GF-D8 (cell line): Measurements from ENCODE around the gene ERBB3.

Experiments used
- DNase-seq: peaks from one replicate; lab custom pipeline; 2025; lab: John Stamatoyannopoulos, UW

The ERBB3 gene

DNA sequence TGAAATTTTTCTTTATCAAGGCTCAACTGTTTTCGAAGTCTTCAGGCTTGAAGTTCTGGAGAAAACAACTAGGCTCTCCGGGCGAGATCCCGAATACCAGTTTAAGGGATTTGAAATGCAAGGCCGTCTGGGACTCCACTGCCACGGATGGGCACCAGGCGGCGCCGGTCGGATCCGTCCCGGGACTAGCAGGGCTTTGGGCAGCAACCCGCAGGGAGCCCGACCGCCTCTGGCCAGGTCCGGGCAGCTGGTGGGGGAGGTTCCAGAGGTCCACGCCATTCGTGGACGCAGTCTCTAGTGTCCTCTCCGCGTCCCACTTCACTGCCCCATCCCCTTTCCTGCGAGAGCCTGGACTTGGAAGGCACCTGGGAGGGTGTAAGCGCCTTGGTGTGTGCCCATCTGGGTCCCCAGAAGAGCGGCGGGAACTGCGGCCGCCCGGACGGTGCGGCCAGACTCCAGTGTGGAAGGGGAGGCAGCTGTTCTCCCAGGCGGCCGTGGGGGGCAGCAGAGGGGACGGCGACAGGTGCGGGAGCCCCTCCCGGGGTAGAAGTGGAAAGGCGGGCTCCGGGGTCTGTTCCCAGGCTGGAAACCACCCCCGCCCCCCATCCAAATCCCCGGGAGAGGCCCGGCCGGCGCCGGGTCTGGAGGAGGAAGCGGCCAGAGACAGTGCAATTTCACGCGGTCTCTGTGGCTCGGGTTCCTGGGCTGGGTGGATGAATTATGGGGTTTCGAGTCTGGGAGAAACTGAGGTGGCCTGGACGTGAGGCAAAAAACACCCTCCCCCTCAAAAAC lies 838 bp upstream of the ERBB3 start:
- no peak for DNase-seq

DNA sequence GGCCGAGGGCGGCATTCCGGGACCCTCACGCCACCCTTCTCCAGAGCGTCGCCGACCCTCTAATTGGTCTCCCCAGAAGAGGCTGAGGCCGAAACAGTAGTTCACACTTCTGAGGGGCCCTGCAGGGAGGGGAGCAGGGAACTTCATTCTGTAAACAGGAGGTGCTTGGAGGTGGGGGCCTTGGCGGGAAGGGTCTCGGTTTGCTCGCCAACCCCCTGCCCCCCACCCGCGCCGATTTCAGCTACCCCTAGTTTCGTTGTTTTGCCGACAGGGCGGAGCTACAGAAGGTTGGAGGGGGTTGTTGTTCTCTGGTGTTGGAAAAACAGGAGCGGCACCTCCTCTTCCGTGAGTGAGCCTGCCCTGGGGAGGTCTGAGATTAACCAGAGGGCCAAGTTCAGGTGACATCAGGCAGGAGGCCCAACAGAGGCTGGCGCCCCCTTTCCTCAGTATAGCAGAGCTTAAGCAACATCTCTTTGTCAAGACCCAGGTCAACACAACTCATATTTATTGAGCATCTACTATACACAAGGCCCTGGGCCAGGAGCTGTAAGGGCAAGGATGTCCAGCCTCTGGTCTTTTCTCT lies 682 bp downstream of the ERBB3 start:
- no peak for DNase-seq

DNA sequence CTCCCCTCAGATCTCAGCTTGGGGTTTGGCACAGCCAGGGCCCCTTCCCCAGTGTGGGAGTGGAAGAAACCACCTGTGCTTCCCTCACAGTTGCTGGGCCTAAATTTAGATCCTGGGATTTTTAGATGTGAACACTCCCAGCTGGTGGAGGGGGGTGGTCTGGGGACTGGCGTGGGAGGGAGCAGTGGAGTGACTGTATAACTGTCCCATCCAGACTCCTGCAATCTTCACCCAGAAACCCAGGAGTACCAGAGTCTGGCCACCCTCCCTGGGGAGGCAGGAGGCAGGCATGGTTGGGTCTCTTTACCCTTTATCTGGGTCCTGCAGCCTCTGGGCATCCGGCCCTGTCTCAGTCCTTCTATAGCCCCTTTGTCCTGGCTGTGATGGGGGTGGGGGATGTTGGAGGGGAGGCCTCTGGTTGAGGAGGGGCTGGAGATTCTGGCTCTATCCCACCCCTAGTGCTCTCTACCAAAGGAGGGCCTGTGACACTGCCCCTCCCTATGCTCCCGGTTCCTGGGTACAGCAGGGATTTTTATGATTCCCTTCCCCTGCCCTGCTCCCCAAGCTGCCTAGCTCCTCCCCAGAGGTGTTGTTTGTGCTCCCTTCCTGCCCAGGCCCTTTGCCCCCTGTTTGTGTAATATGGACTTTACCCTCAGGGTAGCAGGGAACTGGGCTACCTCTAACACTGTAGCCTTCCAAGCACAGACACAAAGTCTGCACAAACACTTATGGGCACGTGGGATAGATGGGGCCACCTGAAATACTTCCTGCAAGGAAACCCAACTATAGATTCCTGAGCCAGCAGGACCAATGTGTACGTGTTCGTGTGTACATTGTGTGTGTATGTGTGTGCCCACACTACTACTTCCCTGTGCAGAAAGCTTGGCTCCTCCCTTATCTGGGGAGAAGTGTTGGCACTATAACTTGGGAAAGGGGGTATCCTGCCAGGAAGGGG lies 1.7 kb downstream of the ERBB3 start:
- DNase-seq: no peak

DNA sequence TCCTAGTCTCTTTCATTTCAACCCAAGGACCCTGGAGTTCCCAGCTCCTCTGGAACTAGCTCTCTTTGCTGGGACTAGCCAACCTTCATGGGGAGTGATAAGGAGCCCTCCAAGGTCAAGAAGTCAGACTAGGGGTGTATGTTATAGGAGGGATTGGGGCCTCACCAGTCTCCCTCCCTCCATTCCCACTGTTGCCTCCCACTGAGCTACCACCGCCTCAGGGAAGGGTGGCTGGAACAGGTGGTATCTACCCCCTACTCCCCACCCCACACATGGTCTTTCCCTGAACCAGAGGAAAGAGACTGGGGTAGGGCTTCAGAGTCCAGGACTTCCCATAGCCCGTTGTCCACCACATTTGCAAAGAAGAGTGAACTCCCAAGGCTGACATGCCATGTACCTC lies 2.4 kb downstream of the ERBB3 start:
- no peak for DNase-seq

DNA sequence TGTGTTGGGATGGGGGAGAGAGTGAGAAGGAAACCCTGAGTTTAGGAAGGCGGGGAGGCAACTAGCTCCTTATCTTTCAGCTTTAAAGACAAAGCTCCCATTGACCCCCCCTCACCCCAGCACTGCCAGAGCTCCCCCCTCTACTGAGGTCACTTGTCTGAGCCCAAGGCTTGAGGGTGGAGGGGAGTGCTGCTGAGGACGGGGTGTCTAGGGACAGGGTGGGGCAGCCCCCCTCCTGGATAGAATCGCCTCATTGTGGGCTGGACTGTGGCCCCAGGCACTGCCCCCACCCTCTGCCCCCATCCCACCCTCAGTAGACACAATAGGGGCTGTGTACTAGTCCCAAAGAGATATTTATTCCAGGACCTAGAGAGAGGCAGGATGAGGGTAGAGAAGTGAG lies 3.0 kb downstream of the ERBB3 start:
- DNase-seq: no peak

DNA sequence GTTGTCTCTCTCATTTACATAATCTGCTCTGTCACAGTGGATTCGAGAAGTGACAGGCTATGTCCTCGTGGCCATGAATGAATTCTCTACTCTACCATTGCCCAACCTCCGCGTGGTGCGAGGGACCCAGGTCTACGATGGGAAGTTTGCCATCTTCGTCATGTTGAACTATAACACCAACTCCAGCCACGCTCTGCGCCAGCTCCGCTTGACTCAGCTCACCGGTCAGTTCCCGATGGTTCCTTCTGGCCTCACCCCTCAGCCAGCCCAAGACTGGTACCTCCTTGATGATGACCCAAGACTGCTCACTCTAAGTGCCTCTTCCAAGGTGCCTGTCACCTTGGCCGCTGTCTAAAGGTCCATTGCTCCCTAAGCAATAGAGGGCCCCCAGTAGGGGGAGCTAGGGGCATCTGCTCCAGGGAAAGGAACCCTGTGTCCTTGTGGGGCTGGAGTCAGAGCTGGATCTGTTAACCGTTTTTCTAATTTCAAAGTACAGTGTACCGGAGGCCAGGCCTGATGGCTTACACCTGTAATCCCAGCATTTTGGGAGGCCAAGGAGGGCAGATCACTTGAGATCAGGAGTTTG lies 5.1 kb downstream of the ERBB3 start:
- peak; percentile 4 for DNase-seq

DNA sequence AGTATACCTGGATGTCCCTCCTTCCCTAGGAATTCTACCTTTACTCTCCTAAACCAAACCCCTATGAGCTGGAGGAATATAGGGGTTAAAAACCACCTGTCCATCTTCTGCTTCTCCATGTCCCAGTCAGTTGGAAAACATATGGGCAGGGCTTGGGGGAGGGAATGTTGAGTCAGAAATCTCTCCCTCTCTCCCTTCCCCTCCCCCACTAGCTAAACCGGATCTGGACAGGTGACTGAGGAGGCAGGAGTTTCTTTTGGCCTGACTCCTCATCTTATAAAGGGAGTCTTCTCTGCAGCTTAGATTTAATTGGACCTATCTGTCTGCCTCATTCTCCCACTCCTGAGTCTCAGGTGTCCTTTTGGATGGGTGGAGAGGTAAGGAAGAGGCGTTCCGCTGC lies 6.1 kb downstream of the ERBB3 start:
- no peak for DNase-seq

DNA sequence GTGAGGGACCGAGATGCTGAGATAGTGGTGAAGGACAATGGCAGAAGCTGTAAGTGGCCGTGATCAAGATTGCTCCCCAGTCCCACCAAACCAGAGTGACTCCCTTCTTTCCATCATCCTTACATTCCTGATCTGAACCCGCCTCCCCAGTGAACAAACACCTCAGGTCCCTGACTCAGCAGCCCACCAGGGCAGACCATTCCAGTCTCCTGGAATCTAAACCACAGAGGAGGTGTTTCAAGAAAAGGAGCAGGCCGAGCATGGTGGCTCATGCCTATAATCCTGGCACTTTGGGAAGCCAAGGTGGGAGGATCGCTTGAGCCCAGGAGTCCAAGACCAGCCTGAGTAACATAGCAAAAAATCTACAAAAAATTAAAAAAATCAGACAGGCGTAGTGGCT lies 6.6 kb downstream of the ERBB3 start:
- no peak for DNase-seq

DNA sequence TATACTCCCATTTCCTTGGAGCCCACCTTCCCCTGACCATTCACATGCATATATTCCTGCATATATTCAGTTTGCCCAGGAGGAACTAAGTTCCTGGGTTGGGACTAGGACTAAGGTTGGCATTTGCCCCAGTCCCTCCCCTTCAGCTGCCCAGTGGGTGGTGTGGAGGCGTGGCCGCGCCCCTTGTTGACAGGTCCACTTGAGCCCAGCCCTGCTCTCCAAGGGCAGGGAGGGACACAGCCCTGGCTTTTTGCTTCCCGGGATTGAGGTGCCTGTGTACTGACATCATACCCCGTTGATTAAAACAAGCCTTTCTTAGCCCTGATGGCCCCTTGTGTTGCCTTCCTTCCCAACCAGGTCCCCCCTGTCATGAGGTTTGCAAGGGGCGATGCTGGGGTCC lies 7.3 kb downstream of the ERBB3 start:
- DNase-seq: no peak

DNA sequence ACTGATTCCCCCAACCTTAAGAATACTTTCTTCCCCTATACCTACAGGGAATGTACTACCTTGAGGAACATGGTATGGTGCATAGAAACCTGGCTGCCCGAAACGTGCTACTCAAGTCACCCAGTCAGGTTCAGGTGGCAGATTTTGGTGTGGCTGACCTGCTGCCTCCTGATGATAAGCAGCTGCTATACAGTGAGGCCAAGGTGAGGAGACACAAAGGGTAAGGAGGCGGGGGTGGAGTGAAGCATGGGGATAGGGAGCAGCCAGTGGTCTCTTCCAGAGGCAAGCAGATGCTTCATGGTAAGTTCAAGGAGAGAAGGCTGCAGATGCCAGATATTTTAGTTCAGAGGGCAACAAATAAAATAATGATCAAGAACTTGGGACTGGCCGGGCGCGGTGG lies 17.8 kb downstream of the ERBB3 start:
- no peak for DNase-seq

DNA sequence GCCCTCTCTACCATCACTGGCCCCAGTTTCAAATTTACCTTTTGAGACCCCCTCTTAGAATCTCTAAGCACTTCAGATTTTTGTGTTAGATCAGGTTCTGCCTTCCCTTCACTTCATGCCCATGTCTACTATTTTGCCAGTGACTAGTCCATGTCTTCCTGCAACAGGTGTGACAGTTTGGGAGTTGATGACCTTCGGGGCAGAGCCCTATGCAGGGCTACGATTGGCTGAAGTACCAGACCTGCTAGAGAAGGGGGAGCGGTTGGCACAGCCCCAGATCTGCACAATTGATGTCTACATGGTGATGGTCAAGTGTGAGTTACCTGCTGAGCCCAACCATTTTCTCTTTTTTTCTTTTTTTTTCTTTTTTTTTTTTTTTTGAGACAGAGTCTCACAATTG lies 18.6 kb downstream of the ERBB3 start:
- DNase-seq: no peak

DNA sequence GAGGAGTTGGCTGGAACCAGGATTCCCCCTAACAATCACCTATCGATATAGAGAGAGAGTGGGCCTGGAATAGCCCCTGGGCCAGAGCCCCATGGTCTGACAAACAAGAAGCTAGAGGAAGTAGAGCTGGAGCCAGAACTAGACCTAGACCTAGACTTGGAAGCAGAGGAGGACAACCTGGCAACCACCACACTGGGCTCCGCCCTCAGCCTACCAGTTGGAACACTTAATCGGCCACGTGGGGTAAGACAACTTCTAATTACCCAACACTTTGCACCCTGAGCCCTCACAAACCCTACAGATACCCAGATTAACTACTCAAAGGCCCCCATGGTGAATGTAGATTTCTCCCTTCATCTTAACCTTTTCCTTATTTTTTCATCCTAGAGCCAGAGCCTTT lies 19.8 kb downstream of the ERBB3 start:
- no peak for DNase-seq

DNA sequence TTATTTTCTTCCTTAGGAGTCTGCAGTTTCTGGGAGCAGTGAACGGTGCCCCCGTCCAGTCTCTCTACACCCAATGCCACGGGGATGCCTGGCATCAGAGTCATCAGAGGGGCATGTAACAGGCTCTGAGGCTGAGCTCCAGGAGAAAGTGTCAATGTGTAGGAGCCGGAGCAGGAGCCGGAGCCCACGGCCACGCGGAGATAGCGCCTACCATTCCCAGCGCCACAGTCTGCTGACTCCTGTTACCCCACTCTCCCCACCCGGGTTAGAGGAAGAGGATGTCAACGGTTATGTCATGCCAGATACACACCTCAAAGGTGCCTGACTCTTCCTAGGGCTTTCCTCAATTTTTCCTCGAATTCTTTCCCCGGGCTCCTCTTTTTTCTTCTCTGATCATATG lies 21.1 kb downstream of the ERBB3 start:
- DNase-seq: no peak

DNA sequence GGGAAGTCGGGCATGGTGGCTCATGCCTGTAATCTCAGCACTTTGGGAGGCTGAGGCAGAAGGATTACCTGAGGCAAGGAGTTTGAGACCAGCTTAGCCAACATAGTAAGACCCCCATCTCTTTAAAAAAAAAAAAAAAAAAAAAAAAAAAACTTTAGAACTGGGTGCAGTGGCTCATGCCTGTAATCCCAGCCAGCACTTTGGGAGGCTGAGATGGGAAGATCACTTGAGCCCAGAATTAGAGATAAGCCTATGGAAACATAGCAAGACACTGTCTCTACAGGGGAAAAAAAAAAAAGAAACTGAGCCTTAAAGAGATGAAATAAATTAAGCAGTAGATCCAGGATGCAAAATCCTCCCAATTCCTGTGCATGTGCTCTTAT lies 22.7 kb downstream of the ERBB3 start:
- DNase-seq: no peak

DNA sequence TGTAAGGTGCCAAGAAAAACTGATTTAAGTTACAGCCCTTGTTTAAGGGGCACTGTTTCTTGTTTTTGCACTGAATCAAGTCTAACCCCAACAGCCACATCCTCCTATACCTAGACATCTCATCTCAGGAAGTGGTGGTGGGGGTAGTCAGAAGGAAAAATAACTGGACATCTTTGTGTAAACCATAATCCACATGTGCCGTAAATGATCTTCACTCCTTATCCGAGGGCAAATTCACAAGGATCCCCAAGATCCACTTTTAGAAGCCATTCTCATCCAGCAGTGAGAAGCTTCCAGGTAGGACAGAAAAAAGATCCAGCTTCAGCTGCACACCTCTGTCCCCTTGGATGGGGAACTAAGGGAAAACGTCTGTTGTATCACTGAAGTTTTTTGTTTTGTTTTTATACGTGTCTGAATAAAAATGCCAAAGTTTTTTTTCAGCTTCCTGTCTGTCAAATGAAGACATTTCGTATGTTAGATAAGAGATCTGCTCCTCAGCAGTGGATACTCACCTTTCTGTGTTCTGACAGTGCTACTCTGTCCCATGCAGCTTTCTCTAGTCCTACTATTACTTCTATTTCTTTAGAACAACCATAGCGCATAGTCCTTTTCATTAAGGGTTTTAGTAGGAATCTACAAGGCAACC lies 23.2 kb downstream of the ERBB3 start:
- no peak for DNase-seq

DNA sequence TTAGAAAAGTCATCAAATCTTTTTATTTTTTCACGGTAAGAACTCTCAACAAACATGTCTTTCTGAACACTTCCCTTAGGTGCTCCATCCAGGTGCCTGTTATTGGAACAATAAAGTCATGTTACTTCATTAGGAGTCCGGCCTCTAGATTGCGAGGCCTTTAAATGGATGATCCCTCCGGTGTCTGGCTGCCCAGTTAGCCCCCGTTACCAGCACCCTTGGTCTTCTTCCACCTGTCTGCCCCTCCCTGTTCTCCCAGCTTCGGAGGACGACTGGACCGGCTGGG lies 23.8 kb downstream of the ERBB3 start:
- DNase-seq: no peak

DNA sequence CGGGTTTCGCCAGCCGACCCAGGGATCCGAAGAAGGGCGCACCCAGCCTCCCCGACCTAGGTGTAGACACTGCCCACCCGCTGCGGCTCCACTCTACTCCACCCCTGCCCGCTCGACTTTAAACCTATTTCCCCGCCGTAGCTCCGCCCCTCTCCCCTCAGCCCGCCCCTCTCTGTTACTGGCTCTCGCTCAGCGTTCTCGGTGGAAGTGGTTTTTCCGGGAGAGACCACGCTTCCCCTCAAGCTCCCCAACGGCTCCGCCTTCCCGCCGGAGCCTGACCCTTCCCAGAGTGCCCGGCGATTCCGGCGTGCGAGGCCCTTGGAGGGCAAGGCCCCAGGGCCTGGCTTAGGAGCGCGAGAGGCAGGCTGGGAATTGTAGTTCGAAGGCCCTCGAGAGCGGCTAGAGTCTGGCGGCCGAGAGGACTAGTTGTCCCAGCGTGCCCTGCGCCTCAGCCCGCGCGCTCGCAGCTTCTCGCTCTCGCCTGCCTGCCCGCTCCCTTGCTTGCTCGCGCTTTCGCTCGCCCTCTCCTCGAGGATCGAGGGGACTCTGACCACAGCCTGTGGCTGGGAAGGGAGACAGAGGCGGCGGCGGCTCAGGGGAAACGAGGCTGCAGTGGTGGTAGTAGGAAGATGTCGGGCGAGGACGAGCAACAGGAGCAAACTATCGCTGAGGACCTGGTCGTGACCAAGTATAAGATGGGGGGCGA lies 24.3 kb downstream of the ERBB3 start, which contains the start of gene PA2G4:
PA2G4 (plus strand) TSS at position 451 of the 706 bp plus-strand sequence; CDS start at position 630, 179 bp downstream.
- DNase-seq: peak; percentile 97

DNA sequence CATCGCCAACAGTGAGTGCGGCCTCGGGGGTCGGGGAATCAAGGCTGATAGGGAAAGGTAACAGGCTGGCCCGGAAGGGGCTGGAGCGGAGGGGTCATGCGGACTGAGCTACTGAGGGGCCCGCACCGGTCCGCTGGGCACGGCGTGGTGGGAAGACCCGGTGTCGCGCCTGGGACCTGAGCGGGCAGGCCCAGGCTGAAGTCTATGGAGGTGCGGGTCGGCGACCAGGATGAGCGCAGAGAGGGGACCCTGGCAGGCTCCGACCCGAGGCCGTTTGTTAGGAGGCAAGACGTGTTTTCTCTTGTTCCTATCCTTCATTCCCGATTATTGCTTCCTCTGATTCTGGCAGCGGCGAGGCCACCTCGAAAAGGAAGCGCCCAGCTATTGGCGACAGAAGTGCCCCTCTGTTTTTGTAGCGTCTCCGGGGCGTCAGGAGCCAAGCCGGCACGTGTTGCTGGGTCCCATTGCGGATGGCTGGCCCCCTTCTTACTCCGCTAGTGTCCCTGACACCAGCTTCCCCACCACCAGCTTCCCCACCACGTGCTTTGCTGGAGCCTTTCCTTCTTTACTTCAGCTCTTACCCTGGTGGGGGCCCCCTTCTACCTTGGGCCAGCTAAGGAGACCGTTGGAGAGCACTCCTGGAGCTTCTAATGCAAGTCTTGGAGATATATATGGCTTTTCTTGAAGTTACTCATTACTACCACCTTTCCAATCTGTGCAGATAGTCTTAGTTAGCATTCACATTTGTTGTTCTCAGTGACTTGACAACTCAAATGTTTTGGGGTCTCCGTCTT lies 25.0 kb downstream of the ERBB3 start:
- peak; percentile 24 for DNase-seq

DNA sequence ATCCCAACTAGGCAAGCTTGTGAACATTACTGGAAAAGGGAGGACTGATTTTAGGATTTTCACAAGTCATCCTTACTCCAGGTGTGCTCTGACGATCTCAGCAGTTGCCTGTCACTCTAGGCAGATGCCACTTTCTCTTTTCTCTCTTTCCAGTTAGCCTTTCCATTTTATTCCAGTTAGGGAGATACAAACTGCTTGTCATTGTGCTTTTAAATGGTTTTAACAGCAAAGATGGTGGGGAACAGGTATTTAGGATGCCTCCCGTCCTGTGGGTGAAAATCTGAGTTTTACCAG lies 25.6 kb downstream of the ERBB3 start:
- no peak for DNase-seq

DNA sequence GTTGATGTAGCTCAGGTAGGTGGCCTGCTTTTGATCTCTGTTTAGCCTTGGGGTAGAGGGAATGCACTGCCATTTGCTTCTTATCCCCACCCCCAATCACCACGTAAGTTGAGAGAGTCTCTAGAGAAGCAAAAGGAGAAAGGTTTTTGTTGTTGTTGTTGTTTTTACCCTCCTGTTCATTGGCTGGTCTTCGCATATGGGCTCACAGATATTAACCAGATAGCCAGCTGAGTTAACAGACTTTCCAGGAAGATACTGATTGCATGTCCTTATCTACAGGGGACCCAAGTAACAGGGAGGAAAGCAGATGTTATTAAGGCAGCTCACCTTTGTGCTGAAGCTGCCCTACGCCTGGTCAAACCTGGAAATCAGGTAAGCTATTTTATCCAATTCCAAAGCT lies 27.3 kb downstream of the ERBB3 start:
- DNase-seq: no peak

DNA sequence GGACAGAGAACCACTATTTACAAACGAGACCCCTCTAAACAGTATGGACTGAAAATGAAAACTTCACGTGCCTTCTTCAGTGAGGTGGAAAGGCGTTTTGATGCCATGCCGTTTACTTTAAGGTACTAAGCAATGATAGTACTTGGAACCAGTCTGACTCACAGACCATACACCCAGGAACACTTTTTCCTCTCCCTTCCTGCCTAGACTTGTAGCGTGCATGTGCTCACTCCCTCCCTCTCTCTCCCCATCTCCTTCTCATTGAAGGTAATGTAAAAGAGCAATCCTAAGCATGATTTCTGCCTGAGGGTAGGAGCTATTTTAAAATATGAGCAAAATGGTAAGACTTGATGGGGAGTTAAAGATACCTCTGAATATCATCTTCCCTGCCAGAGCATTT lies 30.6 kb downstream of the ERBB3 start:
- DNase-seq: no peak
